K562 (cell line): ENCODE measurements around the gene RGS9. TPM values are rescaled to one million over a fixed set of nuclear protein-coding genes. Genes with fewer than 3 reads are reported as not detected.

Experiments
- ADNP ChIP-seq: fragments of 200-800 bp; sonication (Bioruptor generic); IDR thresholded peaks from 2 replicates; pipeline ENCODE4 v1.6.1; 2016; ENCODE audit warnings: missing genetic modification characterization, missing compliant biosample characterization
- EP300 ChIP-seq: IDR thresholded peaks from 2 replicates; pipeline ENCODE4 v1.6.1; 2012; ENCODE audit warnings: low read length, improper control_type of control experiment
- FUS ChIP-seq: fragments of 200-400 bp; formaldehyde crosslinking; optimal IDR thresholded peaks from 2 replicates; pipeline ENCODE3; 2017; ENCODE audit warnings: low read depth, low read length
- HNRNPL ChIP-seq: fragments of 200-400 bp; formaldehyde crosslinking; IDR thresholded peaks from 2 replicates; pipeline ENCODE4 v1.6.1; 2017; ENCODE audit warnings: low read depth, mild to moderate bottlenecking, low read length
- MCM7 ChIP-seq, 2 experiments: fragments of 450-650 bp; IDR thresholded peaks; 2 replicates each; pipeline ENCODE4 v1.6.1; 2016 to 2018
- OTX1 ChIP-seq: fragments of 450-650 bp; formaldehyde crosslinking; IDR thresholded peaks from 2 replicates; pipeline ENCODE4 v1.4.0; 2022; ENCODE audit warnings: mild to moderate bottlenecking
- PATZ1 ChIP-seq: fragments of 250-450 bp; sonication (Bioruptor Pico); IDR thresholded peaks from 2 replicates; pipeline ENCODE4 v1.5.0; 2020; ENCODE audit warnings: mild to moderate bottlenecking, borderline replicate concordance
- PRPF4 ChIP-seq: fragments of 200-400 bp; formaldehyde crosslinking; IDR thresholded peaks from one replicate; pipeline ENCODE4 v1.6.1; 2017; ENCODE audit warnings: low read length, low read depth, mild to moderate bottlenecking; ENCODE audit not compliant: insufficient read depth, poor library complexity, severe bottlenecking
- RBFOX2 ChIP-seq: fragments of 200-400 bp; formaldehyde crosslinking; IDR thresholded peaks from 2 replicates; pipeline ENCODE4 v1.6.1; 2017; ENCODE audit warnings: low read depth, mild to moderate bottlenecking, low read length, moderate library complexity
- RBM39 ChIP-seq: fragments of 200-400 bp; formaldehyde crosslinking; optimal IDR thresholded peaks from 2 replicates; pipeline ENCODE3; 2018; ENCODE audit warnings: low read depth, low read length
- SIN3A ChIP-seq, 2 experiments: fragments of 150-350 bp in 1 of 2; IDR thresholded peaks; 2 replicates each; pipeline ENCODE4 v1.6.1; 2011 to 2016; ENCODE audit warnings: borderline replicate concordance in 2 of 2, low read depth in 2 of 2, low read length in 2 of 2, mild to moderate bottlenecking in 2 of 2, moderate library complexity in 2 of 2; ENCODE audit not compliant: control insufficient read depth in 1 of 2
- SNRNP70 ChIP-seq: fragments of 200-400 bp; formaldehyde crosslinking; optimal IDR thresholded peaks from 2 replicates; pipeline ENCODE3; 2017; ENCODE audit warnings: low read depth, low read length
- TCF7L2 ChIP-seq: fragments of 150-350 bp; IDR thresholded peaks from 2 replicates; pipeline ENCODE4 v1.6.1; 2016; ENCODE audit warnings: low read depth, mild to moderate bottlenecking, low read length, moderate library complexity
- ZBTB34 ChIP-seq: fragments of 250-450 bp; sonication (Bioruptor Pico); IDR thresholded peaks from 2 replicates; pipeline ENCODE4 v1.8.0; 2021; ENCODE audit warnings: mild to moderate bottlenecking, moderate library complexity
- ZBTB49 ChIP-seq: sonication (generic); formaldehyde crosslinking; IDR thresholded peaks from 2 replicates; pipeline ENCODE4 v1.8.0; 2022; ENCODE audit warnings: missing genetic modification reagents, mild to moderate bottlenecking, borderline replicate concordance
- ZNF217 ChIP-seq: sonication (generic); formaldehyde crosslinking; IDR thresholded peaks from 2 replicates; pipeline ENCODE4 v1.8.0; 2022; ENCODE audit warnings: mild to moderate bottlenecking, missing genetic modification reagents
- polyA plus RNA-seq, 8 experiments: library from polyadenylated mRNA; depleted of rRNA in 4 of 8; stranded (reverse) in 5 of 8; unstranded in 3 of 8; fragments of >200 nt; fragmentation: Nextera tagmentation in 2 of 8; fragmentation: Illumina TruSeq in 1 of 8; extraction: Ambion mirVana in 2 of 8; extraction: Trizol in 1 of 8; gene quantifications; 2 replicates each; pipeline versions ENCODE4 v1.2.1 to v1.2.3, GENCODE V29; 2011 to 2014; ENCODE audit warnings: inconsistent platforms in 1 of 8, missing spikeins in 1 of 8
- total RNA-seq, 7 experiments: library from RNA; depleted of rRNA in 6 of 7; stranded (reverse); fragments of >200 nt in 6 of 7; fragmentation: Illumina TruSeq in 2 of 7; extraction: Trizol in 2 of 7; gene quantifications; 2 replicates each; pipeline versions ENCODE4 v1.2.1 to v1.2.3, GENCODE V29; 2011 to 2021; ENCODE audit warnings: low replicate concordance in 1 of 7
- TF ChIP-seq, protein P1 (sequence below): fragments of 250-450 bp; sonication (Bioruptor Pico); IDR thresholded peaks from 2 replicates; pipeline ENCODE4 v1.4.0; 2020

RGS9 gene
- total and polyA plus RNA-seq, 9 of the 15 experiments (the other 6 are each of a cell fraction or from before 2014, with no cell fraction given), result 0.18 to 1.4 (median 0.55) TPM

DNA sequence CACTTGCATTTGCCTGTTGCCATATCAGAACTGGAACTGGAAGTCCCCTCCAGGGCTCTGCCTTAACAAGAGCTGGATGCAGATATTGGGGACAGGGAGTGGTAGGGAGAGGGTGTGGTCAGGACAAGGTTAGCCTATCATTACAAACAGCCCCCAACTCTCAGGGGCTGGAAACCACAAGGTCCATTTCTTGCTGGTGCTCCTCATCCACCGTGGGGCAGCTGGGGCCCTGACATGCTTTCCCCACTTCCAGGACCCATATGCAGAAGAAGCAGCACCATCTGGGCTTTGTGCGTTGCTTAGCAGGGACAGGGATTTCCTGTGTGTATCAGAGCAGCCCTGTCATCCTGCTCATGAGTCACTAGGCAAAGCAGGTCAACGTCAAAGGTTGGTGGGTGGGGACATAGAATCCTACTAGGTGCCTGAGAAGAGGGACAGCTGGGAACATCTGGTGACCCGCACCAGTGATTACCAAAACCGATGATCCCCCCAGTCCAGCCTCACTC lies 26.9 kb downstream of the RGS9 start (continued):
- no peak for TF ChIP-seq ZBTB34 (CRISPR knock-in tag)
- no peak for TF ChIP-seq EP300
- no peak for TF ChIP-seq ZBTB49
- no peak for TF ChIP-seq TCF7L2
- TF ChIP-seq FUS, result no peak
- TF ChIP-seq RBFOX2, result no peak
- no peak for TF ChIP-seq ADNP (tag)
- TF ChIP-seq ZNF217 (CRISPR knock-in tag), result no peak
- TF ChIP-seq SNRNP70, result no peak
- no peak for TF ChIP-seq OTX1 (CRISPR knock-in tag)
- no peak for TF ChIP-seq RBM39
- no peak for TF ChIP-seq PRPF4
- 0 out of 4 replicates have a peak, but pooled peaks have one; percentile 11 to 29 for TF ChIP-seq SIN3A (IDR thresholded peaks at IDR 0.05; ENCODE audit: borderline replicate concordance in 2 of 2, control insufficient read depth in 1 of 2, low read depth in 2 of 2, low read length in 2 of 2)
- no peak for TF ChIP-seq MCM7 (IDR thresholded peaks at IDR 0.05)
- no peak for TF ChIP-seq HNRNPL
- no peak for TF ChIP-seq PATZ1 (CRISPR knock-in tag)
- TF ChIP-seq, protein P1, sequence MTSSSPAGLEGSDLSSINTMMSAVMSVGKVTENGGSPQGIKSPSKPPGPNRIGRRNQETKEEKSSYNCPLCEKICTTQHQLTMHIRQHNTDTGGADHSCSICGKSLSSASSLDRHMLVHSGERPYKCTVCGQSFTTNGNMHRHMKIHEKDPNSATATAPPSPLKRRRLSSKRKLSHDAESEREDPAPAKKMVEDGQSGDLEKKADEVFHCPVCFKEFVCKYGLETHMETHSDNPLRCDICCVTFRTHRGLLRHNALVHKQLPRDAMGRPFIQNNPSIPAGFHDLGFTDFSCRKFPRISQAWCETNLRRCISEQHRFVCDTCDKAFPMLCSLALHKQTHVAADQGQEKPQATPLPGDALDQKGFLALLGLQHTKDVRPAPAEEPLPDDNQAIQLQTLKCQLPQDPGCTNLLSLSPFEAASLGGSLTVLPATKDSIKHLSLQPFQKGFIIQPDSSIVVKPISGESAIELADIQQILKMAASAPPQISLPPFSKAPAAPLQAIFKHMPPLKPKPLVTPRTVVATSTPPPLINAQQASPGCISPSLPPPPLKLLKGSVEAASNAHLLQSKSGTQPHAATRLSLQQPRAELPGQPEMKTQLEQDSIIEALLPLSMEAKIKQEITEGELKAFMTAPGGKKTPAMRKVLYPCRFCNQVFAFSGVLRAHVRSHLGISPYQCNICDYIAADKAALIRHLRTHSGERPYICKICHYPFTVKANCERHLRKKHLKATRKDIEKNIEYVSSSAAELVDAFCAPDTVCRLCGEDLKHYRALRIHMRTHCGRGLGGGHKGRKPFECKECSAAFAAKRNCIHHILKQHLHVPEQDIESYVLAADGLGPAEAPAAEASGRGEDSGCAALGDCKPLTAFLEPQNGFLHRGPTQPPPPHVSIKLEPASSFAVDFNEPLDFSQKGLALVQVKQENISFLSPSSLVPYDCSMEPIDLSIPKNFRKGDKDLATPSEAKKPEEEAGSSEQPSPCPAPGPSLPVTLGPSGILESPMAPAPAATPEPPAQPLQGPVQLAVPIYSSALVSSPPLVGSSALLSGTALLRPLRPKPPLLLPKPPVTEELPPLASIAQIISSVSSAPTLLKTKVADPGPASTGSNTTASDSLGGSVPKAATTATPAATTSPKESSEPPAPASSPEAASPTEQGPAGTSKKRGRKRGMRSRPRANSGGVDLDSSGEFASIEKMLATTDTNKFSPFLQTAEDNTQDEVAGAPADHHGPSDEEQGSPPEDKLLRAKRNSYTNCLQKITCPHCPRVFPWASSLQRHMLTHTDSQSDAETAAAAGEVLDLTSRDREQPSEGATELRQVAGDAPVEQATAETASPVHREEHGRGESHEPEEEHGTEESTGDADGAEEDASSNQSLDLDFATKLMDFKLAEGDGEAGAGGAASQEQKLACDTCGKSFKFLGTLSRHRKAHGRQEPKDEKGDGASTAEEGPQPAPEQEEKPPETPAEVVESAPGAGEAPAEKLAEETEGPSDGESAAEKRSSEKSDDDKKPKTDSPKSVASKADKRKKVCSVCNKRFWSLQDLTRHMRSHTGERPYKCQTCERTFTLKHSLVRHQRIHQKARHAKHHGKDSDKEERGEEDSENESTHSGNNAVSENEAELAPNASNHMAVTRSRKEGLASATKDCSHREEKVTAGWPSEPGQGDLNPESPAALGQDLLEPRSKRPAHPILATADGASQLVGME, result no peak
